Inflammatory macrophage (primary cell): Measurements from ENCODE around the gene DXO.
"Not testable (repeated sequence)": the region's sequence is repeated elsewhere in the genome, so short reads cannot be mapped to it uniquely, and the experiment has no call there.

Experiments used
- DNase-seq, 2 donors: peaks; one replicate each; pipeline ENCODE4 v3.0.0-alpha.2; 2020 to 2022

Gene DXO

GRCh38 chr6:31956796-31957195, 15.1 kb downstream of the DXO start:
- DNase-seq, result no peak

- DNase-seq, result no peak
Measured at GRCh38 chr6:31954511-31954910, 17.4 kb downstream of the DXO start.

GRCh38 chr6:31952890-31953289, 19.0 kb downstream of the DXO start:
- no peak for DNase-seq

- DNase-seq, result peak; percentile 71 to 77
Measured at GRCh38 chr6:31952140-31952805, 19.7 kb downstream of the DXO start.

GRCh38 chr6:31949926-31950548, 21.9 kb downstream of the DXO start:
- DNase-seq, result no peak

GRCh38 chr6:31948753-31949413, 23.1 kb downstream of the DXO start:
- peak in 1 of 2 donors; percentile 32 for DNase-seq

- no peak for DNase-seq
Measured at GRCh38 chr6:31948306-31948705, 23.6 kb downstream of the DXO start.

GRCh38 chr6:31947864-31948263, 24.1 kb downstream of the DXO start:
- DNase-seq, result no peak

GRCh38 chr6:31947070-31947675, 24.8 kb downstream of the DXO start:
- DNase-seq, result no peak

GRCh38 chr6:31946370-31946885, 25.5 kb downstream of the DXO start:
- DNase-seq, result no peak

- DNase-seq, result peak; percentile 45 to 71
Measured at GRCh38 chr6:31945507-31946369, 26.2 kb downstream of the DXO start, which contains the start of gene CFB. TSS of gene CFB (plus strand) at chr6:31946095. CDS start at chr6:31946222, 127 bp downstream.

- DNase-seq, result no peak
Measured at GRCh38 chr6:31945154-31945506, 26.8 kb downstream of the DXO start.

GRCh38 chr6:31943742-31944141, 28.2 kb downstream of the DXO start:
- no peak for DNase-seq

GRCh38 chr6:31940256-31940664, 31.7 kb downstream of the DXO start:
- no peak for DNase-seq

- no peak for DNase-seq
Measured at GRCh38 chr6:31935823-31936222, 36.1 kb downstream of the DXO start.

- peak; percentile 47 to 59 for DNase-seq
Measured at GRCh38 chr6:31935021-31935420, 36.9 kb downstream of the DXO start.

GRCh38 chr6:31933537-31933936, 38.4 kb downstream of the DXO start:
- no peak for DNase-seq

GRCh38 chr6:31932137-31932536, 39.8 kb downstream of the DXO start:
- DNase-seq, result not testable (repeated sequence)

GRCh38 chr6:31930962-31931361, 41.0 kb downstream of the DXO start:
- no peak for DNase-seq

GRCh38 chr6:31928672-31928939, 43.3 kb downstream of the DXO start:
- DNase-seq, result no peak

- DNase-seq, result no peak
Measured at GRCh38 chr6:31927863-31928671, 43.9 kb downstream of the DXO start.
